SK-N-SH (cell line): ENCODE measurements around the gene AP2A1. TPM values are rescaled to one million over a fixed set of nuclear protein-coding genes. Genes with fewer than 3 reads are reported as not detected.

Source experiments
- CTCF ChIA-PET: fragments of 300-600, 350-600 bp; formaldehyde crosslinking; extraction: SDS; loops from one replicate; lab custom pipeline; 2021; lab: Yijun Ruan, JAX
- POLR2A ChIA-PET: fragments of 350-600 bp; sonication (Branson Sonifier 250); formaldehyde crosslinking; extraction: SDS; loops from one replicate; lab custom pipeline; 2020; ENCODE audit warnings: antibody characterized with exemption, inconsistent platforms; lab: Yijun Ruan, JAX
- DNase-seq: peaks from one replicate; pipeline ENCODE4 v3.0.0; 2012
- H2AFZ ChIP-seq: fragments of 200-600 bp; sonication (generic); 2 replicates; pipeline ENCODE4 v1.8.1; 2016; ENCODE audit warnings: antibody characterized with exemption, mild to moderate bottlenecking, low read depth
- H3F3A ChIP-seq: fragments of 200-600 bp; sonication (generic); replicated peaks from 2 replicates; pipeline ENCODE3; 2016; ENCODE audit warnings: antibody characterized with exemption, mild to moderate bottlenecking; ENCODE audit not compliant: insufficient read depth
- H3K27ac ChIP-seq, 2 experiments: fragments of 200-500 bp in 1 of 2; fragments of 200-600 bp in 1 of 2; sonication (Bioruptor generic) in 1 of 2; sonication (generic), shearing (Covaris generic) in 1 of 2; 2 replicates each; pipeline versions ENCODE4 v1.5.1 to v1.6.1; 2014 to 2016; ENCODE audit warnings: low read depth in 2 of 2, inconsistent platforms in 1 of 2, low read length in 1 of 2, mild to moderate bottlenecking in 1 of 2, mixed read lengths in 1 of 2
- H3K27me3 ChIP-seq: fragments of 200-600 bp; sonication (generic), shearing (Covaris generic); 2 replicates; pipeline ENCODE4 v1.6.1; 2016; ENCODE audit warnings: mixed run types; ENCODE audit not compliant: insufficient read depth
- H3K36me3 ChIP-seq, 2 experiments: fragments of 200-500 bp in 1 of 2; fragments of 200-600 bp in 1 of 2; sonication (Bioruptor generic) in 1 of 2; sonication (generic) in 1 of 2; replicated peaks in 1 of 2; 2 replicates each; pipeline versions ENCODE3 to v1.5.1; 2014 to 2016; ENCODE audit warnings: low read length in 1 of 2, mild to moderate bottlenecking in 1 of 2; ENCODE audit not compliant: insufficient read depth in 2 of 2, control insufficient read depth in 1 of 2
- H3K4me1 ChIP-seq, 2 experiments: fragments of 200-500 bp in 1 of 2; fragments of 200-600 bp in 1 of 2; sonication (Bioruptor generic) in 1 of 2; sonication (generic), shearing (Covaris generic) in 1 of 2; 2 replicates each; pipeline versions ENCODE4 v1.5.1 to v1.6.1; 2014 to 2016; ENCODE audit warnings: low read depth in 1 of 2, low read length in 1 of 2, mixed run types in 1 of 2; ENCODE audit not compliant: insufficient read depth in 2 of 2, control insufficient read depth in 1 of 2
- H3K4me2 ChIP-seq: fragments of 200-600 bp; sonication (generic), shearing (Covaris generic); 2 replicates; pipeline ENCODE4 v1.6.1; 2017; ENCODE audit warnings: mixed run types
- H3K4me3 ChIP-seq, 2 experiments: fragments of 200-500 bp in 1 of 2; fragments of 200-600 bp in 1 of 2; sonication (Bioruptor generic) in 1 of 2; sonication (generic), shearing (Covaris generic) in 1 of 2; 2 replicates each; pipeline versions ENCODE4 v1.5.1 to v1.8.1; 2014 to 2016; ENCODE audit warnings: low read depth in 2 of 2, inconsistent platforms in 1 of 2, low read length in 1 of 2, mild to moderate bottlenecking in 1 of 2, mixed read lengths in 1 of 2, moderate library complexity in 1 of 2
- H3K79me2 ChIP-seq: fragments of 200-600 bp; sonication (generic); 2 replicates; pipeline ENCODE4 v1.8.1; 2017; ENCODE audit warnings: mild to moderate bottlenecking; ENCODE audit not compliant: insufficient read depth
- H3K9ac ChIP-seq: fragments of 200-600 bp; sonication (generic); 2 replicates; pipeline ENCODE4 v1.6.1; 2017; ENCODE audit warnings: mixed run types
- H3K9me2 ChIP-seq: fragments of 200-600 bp; sonication (generic); 2 replicates; pipeline ENCODE4 v1.6.1; 2017; ENCODE audit warnings: mixed run types
- H3K9me3 ChIP-seq: fragments of 200-600 bp; sonication (generic); 2 replicates; pipeline ENCODE4 v1.6.1; 2017; ENCODE audit warnings: mixed run types, mild to moderate bottlenecking, moderate library complexity
- H4K20me1 ChIP-seq: fragments of 200-600 bp; sonication (generic); 2 replicates; pipeline ENCODE4 v1.6.1; 2017; ENCODE audit warnings: mild to moderate bottlenecking, mixed run types; ENCODE audit not compliant: insufficient read depth
- CHD2 ChIP-seq: fragments of 150-350 bp; IDR thresholded peaks from 2 replicates; pipeline ENCODE4 v1.6.1; 2018; ENCODE audit warnings: low read length; ENCODE audit not compliant: partially characterized antibody
- ELF1 ChIP-seq: IDR thresholded peaks from 2 replicates; pipeline ENCODE4 v1.4.0; 2012
- FOXM1 ChIP-seq: IDR thresholded peaks from 2 replicates; pipeline ENCODE4 v1.4.0; 2012; ENCODE audit warnings: low read depth, mild to moderate bottlenecking
- GABPA ChIP-seq: IDR thresholded peaks from 2 replicates; pipeline ENCODE4 v1.4.0; 2012; ENCODE audit warnings: low read depth, mild to moderate bottlenecking
- GATA2 ChIP-seq: sonication (generic); formaldehyde crosslinking; IDR thresholded peaks from 2 replicates; pipeline ENCODE4 v1.5.0; 2020; ENCODE audit warnings: mild to moderate bottlenecking, missing genetic modification reagents
- MEF2A ChIP-seq: IDR thresholded peaks from 2 replicates; pipeline ENCODE4 v1.4.0; 2012; ENCODE audit warnings: low read depth, borderline replicate concordance
- PBX3 ChIP-seq: IDR thresholded peaks from 2 replicates; pipeline ENCODE4; 2012
- RCOR1 ChIP-seq: fragments of 150-350 bp; IDR thresholded peaks from 2 replicates; pipeline ENCODE4 v1.6.1; 2017; ENCODE audit warnings: antibody characterized with exemption, low read length
- RFX5 ChIP-seq: IDR thresholded peaks from 2 replicates; pipeline ENCODE4 v1.6.1; 2012; ENCODE audit warnings: mild to moderate bottlenecking, improper control_type of control experiment, low read length
- RXRA ChIP-seq: IDR thresholded peaks from 2 replicates; pipeline ENCODE4 v1.4.0; 2012; ENCODE audit warnings: low read depth, mild to moderate bottlenecking, borderline replicate concordance
- SIN3A ChIP-seq: IDR thresholded peaks from 2 replicates; pipeline ENCODE4 v1.6.1; 2012; ENCODE audit warnings: low read depth, mild to moderate bottlenecking, low read length, moderate library complexity, borderline replicate concordance
- TAF1 ChIP-seq: IDR thresholded peaks from 2 replicates; pipeline ENCODE4 v1.6.1; 2012; ENCODE audit warnings: low read depth, mild to moderate bottlenecking, low read length, moderate library complexity, borderline replicate concordance
- TCF12 ChIP-seq: IDR thresholded peaks from 2 replicates; pipeline ENCODE4 v1.4.0; 2012
- YY1 ChIP-seq: IDR thresholded peaks from 2 replicates; pipeline ENCODE4 v1.4.0; 2012; ENCODE audit warnings: low read depth, mild to moderate bottlenecking
- ZBTB33 ChIP-seq: IDR thresholded peaks from 2 replicates; pipeline ENCODE4 v1.4.0; 2012; ENCODE audit warnings: low read depth, borderline replicate concordance
- WGBS: methylation state at CpG from one replicate; pipeline ENCODE4 v1.1.6; 2017; ENCODE audit warnings: low lambda C conversion rate; 5-methylcytosine and 5-hydroxymethylcytosine counted together
- polyA plus RNA-seq, 3 experiments: library from polyadenylated mRNA; depleted of rRNA; stranded (reverse); fragments of >200 nt; gene quantifications; 2 replicates each; pipeline ENCODE4 v1.2.3, GENCODE V29; 2012
- TF ChIP-seq, protein P1 (sequence below): IDR thresholded peaks from 2 replicates; pipeline ENCODE4 v1.6.1; 2012; ENCODE audit warnings: mild to moderate bottlenecking, low read depth, low read length, moderate library complexity
- TF ChIP-seq, protein P2 (sequence below): fragments of 150-350 bp; IDR thresholded peaks from 2 replicates; pipeline ENCODE4 v1.6.1; 2017; ENCODE audit warnings: antibody characterized with exemption, low read length, low read depth, borderline replicate concordance

AP2A1 gene
- polyA plus RNA-seq, 1 of the 3 experiments (the other 2 are of a cell fraction) = 74.8 TPM

DNA sequence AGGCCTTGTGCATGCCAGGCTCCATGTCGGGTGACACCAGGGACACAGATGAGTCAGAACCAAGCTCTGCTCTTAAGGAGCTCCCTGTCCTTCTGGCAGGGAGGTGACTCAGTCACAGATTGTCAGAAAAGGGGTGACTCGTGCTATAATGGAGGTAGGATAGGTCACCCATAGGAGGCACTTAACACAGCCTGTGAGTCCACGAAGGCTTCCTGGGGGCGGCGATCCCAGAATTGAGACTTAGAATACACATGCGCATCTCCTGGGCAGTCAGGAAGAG lies 26.7 kb downstream of the AP2A1 start (continued):
- TF ChIP-seq ZBTB33 (no peak), CHD2 (no peak), TCF12 (no peak), GATA2 (no peak), RFX5 (no peak), ELF1 (no peak), TAF1 (no peak), RCOR1 (no peak), MEF2A (no peak)
- TF ChIP-seq, protein P1, sequence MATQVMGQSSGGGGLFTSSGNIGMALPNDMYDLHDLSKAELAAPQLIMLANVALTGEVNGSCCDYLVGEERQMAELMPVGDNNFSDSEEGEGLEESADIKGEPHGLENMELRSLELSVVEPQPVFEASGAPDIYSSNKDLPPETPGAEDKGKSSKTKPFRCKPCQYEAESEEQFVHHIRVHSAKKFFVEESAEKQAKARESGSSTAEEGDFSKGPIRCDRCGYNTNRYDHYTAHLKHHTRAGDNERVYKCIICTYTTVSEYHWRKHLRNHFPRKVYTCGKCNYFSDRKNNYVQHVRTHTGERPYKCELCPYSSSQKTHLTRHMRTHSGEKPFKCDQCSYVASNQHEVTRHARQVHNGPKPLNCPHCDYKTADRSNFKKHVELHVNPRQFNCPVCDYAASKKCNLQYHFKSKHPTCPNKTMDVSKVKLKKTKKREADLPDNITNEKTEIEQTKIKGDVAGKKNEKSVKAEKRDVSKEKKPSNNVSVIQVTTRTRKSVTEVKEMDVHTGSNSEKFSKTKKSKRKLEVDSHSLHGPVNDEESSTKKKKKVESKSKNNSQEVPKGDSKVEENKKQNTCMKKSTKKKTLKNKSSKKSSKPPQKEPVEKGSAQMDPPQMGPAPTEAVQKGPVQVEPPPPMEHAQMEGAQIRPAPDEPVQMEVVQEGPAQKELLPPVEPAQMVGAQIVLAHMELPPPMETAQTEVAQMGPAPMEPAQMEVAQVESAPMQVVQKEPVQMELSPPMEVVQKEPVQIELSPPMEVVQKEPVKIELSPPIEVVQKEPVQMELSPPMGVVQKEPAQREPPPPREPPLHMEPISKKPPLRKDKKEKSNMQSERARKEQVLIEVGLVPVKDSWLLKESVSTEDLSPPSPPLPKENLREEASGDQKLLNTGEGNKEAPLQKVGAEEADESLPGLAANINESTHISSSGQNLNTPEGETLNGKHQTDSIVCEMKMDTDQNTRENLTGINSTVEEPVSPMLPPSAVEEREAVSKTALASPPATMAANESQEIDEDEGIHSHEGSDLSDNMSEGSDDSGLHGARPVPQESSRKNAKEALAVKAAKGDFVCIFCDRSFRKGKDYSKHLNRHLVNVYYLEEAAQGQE = no peak

- Histone ChIP-seq H3K4me3 (no peak overlapping the region), H3K9me2 (no peaks in the 10 kb centered on the region), H3K79me2 (no peaks in the 10 kb centered on the region), H2AFZ (no peak overlapping the region), H3K4me1 (no peaks in the 10 kb centered on the region), H3K9ac (no peak overlapping the region), H3K4me2 (no peak overlapping the region), H3K9me3 (no peaks in the 10 kb centered on the region), H3F3A (no peaks in the 10 kb centered on the region), H3K27me3 (no peaks in the 10 kb centered on the region), H4K20me1 (no peaks in the 10 kb centered on the region), H3K36me3 (peaks cover 22 to 42% of the 10 kb centered on the region in 2 experiments), H3K27ac (no peak overlapping the region)
- TF ChIP-seq TCF12 = no peak
- no peak for TF ChIP-seq FOXM1
- TF ChIP-seq RXRA = no peak
- no peak for TF ChIP-seq RCOR1
- TF ChIP-seq SIN3A = no peak
- no peak for TF ChIP-seq YY1
- TF ChIP-seq, protein P2, sequence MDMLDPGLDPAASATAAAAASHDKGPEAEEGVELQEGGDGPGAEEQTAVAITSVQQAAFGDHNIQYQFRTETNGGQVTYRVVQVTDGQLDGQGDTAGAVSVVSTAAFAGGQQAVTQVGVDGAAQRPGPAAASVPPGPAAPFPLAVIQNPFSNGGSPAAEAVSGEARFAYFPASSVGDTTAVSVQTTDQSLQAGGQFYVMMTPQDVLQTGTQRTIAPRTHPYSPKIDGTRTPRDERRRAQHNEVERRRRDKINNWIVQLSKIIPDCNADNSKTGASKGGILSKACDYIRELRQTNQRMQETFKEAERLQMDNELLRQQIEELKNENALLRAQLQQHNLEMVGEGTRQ = no peak
- TF ChIP-seq TAF1 = no peak
- no peak for TF ChIP-seq PBX3
- no peak for TF ChIP-seq GABPA
- TF ChIP-seq MEF2A = no peak
- CTCF ChIA-PET = no interaction called here
- no peak for DNase-seq
- WGBS = 94% methylated on average over 12 of the region's 20 CpGs
- POLR2A ChIA-PET = no interaction called here
Observed at GRCh38 chr19:49795615-49796014, 28.8 kb downstream of the AP2A1 start.
